Neural cell (in vitro differentiated cells): ENCODE data around the gene DDX47. TPM values are rescaled to one million over a fixed set of nuclear protein-coding genes. Genes with fewer than 3 reads are reported as not detected.

Experiments
- H2AFZ ChIP-seq: fragments of 200-600, 300-800 bp; sonication (generic), shearing (Covaris generic); 2 replicates; pipeline ENCODE4 v1.6.0; 2014; ENCODE audit warnings: low read depth, mild to moderate bottlenecking, antibody characterized with exemption, low read length, moderate library complexity
- H3F3A ChIP-seq: fragments of 200-600 bp; shearing (Covaris generic); 2 replicates; pipeline ENCODE4 v1.6.1; 2016; ENCODE audit warnings: mild to moderate bottlenecking, moderate library complexity, mixed read lengths, antibody characterized with exemption, low read length; ENCODE audit not compliant: insufficient read depth, poor library complexity, severe bottlenecking
- H3K27ac ChIP-seq: fragments of 200-600, 300-800 bp; sonication (generic), shearing (Covaris generic); 2 replicates; pipeline ENCODE4 v1.5.1; 2014; ENCODE audit warnings: mild to moderate bottlenecking, low read length, moderate library complexity
- H3K27me3 ChIP-seq: fragments of 300-800, 200-600 bp; sonication (generic), shearing (Covaris generic); 2 replicates; pipeline ENCODE4 v1.6.0; 2014; ENCODE audit warnings: mild to moderate bottlenecking, low read depth, low read length, moderate library complexity; ENCODE audit not compliant: insufficient read depth
- H3K36me3 ChIP-seq: fragments of 300-800, 200-600 bp; sonication (generic), shearing (Covaris generic); 2 replicates; pipeline ENCODE4 v1.5.1; 2014; ENCODE audit warnings: mild to moderate bottlenecking, antibody characterized with exemption, low read length, moderate library complexity; ENCODE audit not compliant: insufficient read depth
- H3K4me2 ChIP-seq: fragments of 300-800, 200-600 bp; sonication (generic), shearing (Covaris generic); 2 replicates; pipeline ENCODE4 v1.6.0; 2014; ENCODE audit warnings: mild to moderate bottlenecking, low read length
- H3K4me3 ChIP-seq: fragments of 300-800, 200-600 bp; sonication (generic), shearing (Covaris generic); 2 replicates; pipeline ENCODE4 v1.5.1; 2014; ENCODE audit warnings: mild to moderate bottlenecking, low read length, moderate library complexity
- H3K79me2 ChIP-seq: fragments of 200-600 bp; shearing (Covaris generic); replicated peaks from 2 replicates; pipeline ENCODE4 v1.6.0; 2014; ENCODE audit warnings: mild to moderate bottlenecking, low read length, moderate library complexity; ENCODE audit not compliant: insufficient read depth
- H3K9ac ChIP-seq: fragments of 300-800, 200-600 bp; sonication (generic), shearing (Covaris generic); 2 replicates; pipeline ENCODE4 v1.6.1; 2016; ENCODE audit warnings: mild to moderate bottlenecking, low read length, mixed read lengths
- H3K9me2 ChIP-seq: fragments of 200-600 bp; shearing (Covaris generic); 2 replicates; pipeline ENCODE4 v1.6.1; 2016; ENCODE audit warnings: mild to moderate bottlenecking, low read length, mixed read lengths; ENCODE audit not compliant: insufficient read depth
- H3K9me3 ChIP-seq: fragments of 200-600, 300-800 bp; sonication (generic), shearing (Covaris generic); 2 replicates; pipeline ENCODE4 v1.6.1; 2016; ENCODE audit warnings: mild to moderate bottlenecking, mixed run types, low read length, moderate library complexity, mixed read lengths
- H4K20me1 ChIP-seq: fragments of 200-600 bp; shearing (Covaris generic); 2 replicates; pipeline ENCODE4 v1.6.1; 2016; ENCODE audit warnings: mild to moderate bottlenecking, mixed run types; ENCODE audit not compliant: insufficient read depth
- EP300 ChIP-seq: fragments of 450-650 bp; conservative IDR thresholded peaks from 2 replicates; pipeline ENCODE4 v1.6.1; 2014; ENCODE audit warnings: antibody characterized with exemption, mild to moderate bottlenecking, moderate library complexity; ENCODE audit not compliant: poor library complexity, severe bottlenecking
- EZH2 ChIP-seq: fragments of 200-600, 300-800 bp; shearing (Covaris generic), sonication (generic); IDR thresholded peaks from 2 replicates; pipeline ENCODE4 v1.6.1; 2014; ENCODE audit warnings: antibody characterized with exemption, low read length, borderline replicate concordance, mild to moderate bottlenecking; ENCODE audit not compliant: insufficient read depth, poor library complexity, severe bottlenecking
- MXI1 ChIP-seq: fragments of 450-650 bp; conservative IDR thresholded peaks from 2 replicates; pipeline ENCODE4 v1.6.1; 2014; ENCODE audit warnings: antibody characterized with exemption, mild to moderate bottlenecking; ENCODE audit not compliant: poor library complexity, severe bottlenecking
- POLR2AphosphoS5 ChIP-seq: IDR thresholded peaks from 2 replicates; pipeline ENCODE4 v1.6.1; 2012
- RAD21 ChIP-seq: fragments of 450-650 bp; conservative IDR thresholded peaks from 2 replicates; pipeline ENCODE4 v1.6.1; 2014; ENCODE audit warnings: antibody characterized with exemption, mild to moderate bottlenecking, moderate library complexity
- SMC3 ChIP-seq: fragments of 450-650 bp; conservative IDR thresholded peaks from 2 replicates; pipeline ENCODE4 v1.6.1; 2014; ENCODE audit warnings: antibody characterized with exemption, mild to moderate bottlenecking, moderate library complexity; ENCODE audit not compliant: poor library complexity
- TAF1 ChIP-seq: IDR thresholded peaks from 2 replicates; pipeline ENCODE4 v1.6.1; 2012; ENCODE audit warnings: low read depth
- polyA plus RNA-seq: library from polyadenylated mRNA; depleted of rRNA; stranded (reverse); fragments of >200 nt; gene quantifications from 2 replicates; pipeline ENCODE4 v1.2.3, GENCODE V29; 2014
- TF ChIP-seq, protein P1 (sequence below): IDR thresholded peaks from 2 replicates; pipeline ENCODE4 v1.6.1; 2012; ENCODE audit warnings: borderline replicate concordance
- TF ChIP-seq, protein P2 (sequence below): fragments of 450-650 bp; IDR thresholded peaks from 2 replicates; pipeline ENCODE4 v1.5.1; 2014; ENCODE audit warnings: antibody characterized with exemption, mild to moderate bottlenecking, moderate library complexity; ENCODE audit not compliant: poor library complexity, severe bottlenecking

DDX47 gene
- polyA plus RNA-seq, 1 donor from 2014 or later = 97.6 TPM

DNA sequence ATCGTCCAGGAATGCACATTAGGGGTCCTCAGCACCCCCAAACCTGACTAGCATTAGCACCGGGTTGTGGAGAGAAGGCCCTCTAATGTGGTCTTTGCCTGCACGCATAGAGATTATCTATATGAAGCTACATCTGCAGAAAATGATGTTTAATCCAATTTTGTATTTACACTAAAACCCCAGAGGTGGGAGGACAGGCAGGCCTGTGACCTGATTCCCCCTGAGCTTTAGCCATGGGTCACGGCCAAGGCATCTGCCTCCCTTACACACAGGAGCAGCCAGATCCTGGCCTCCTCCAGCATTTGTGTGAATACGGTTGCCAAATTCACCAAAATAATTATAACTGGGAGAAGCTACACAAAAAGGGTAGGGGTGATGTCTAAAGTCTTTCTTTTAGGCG, 20.7 kb upstream of the DDX47 start:
- H3K36me3 ChIP-seq = no peaks in the 10 kb centered on the region
- H3K4me3 ChIP-seq = no peak overlapping the region
- H3K9me3 ChIP-seq = no peaks in the 10 kb centered on the region
- no peak overlapping the region for H3K4me2 ChIP-seq
- H3K79me2 ChIP-seq = no peaks in the 10 kb centered on the region
- TF ChIP-seq, protein P1, sequence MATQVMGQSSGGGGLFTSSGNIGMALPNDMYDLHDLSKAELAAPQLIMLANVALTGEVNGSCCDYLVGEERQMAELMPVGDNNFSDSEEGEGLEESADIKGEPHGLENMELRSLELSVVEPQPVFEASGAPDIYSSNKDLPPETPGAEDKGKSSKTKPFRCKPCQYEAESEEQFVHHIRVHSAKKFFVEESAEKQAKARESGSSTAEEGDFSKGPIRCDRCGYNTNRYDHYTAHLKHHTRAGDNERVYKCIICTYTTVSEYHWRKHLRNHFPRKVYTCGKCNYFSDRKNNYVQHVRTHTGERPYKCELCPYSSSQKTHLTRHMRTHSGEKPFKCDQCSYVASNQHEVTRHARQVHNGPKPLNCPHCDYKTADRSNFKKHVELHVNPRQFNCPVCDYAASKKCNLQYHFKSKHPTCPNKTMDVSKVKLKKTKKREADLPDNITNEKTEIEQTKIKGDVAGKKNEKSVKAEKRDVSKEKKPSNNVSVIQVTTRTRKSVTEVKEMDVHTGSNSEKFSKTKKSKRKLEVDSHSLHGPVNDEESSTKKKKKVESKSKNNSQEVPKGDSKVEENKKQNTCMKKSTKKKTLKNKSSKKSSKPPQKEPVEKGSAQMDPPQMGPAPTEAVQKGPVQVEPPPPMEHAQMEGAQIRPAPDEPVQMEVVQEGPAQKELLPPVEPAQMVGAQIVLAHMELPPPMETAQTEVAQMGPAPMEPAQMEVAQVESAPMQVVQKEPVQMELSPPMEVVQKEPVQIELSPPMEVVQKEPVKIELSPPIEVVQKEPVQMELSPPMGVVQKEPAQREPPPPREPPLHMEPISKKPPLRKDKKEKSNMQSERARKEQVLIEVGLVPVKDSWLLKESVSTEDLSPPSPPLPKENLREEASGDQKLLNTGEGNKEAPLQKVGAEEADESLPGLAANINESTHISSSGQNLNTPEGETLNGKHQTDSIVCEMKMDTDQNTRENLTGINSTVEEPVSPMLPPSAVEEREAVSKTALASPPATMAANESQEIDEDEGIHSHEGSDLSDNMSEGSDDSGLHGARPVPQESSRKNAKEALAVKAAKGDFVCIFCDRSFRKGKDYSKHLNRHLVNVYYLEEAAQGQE = no peak
- TF ChIP-seq EP300 = no peak
- TF ChIP-seq SMC3 = no peak
- TF ChIP-seq EZH2 = no peak
- TF ChIP-seq, protein P2, sequence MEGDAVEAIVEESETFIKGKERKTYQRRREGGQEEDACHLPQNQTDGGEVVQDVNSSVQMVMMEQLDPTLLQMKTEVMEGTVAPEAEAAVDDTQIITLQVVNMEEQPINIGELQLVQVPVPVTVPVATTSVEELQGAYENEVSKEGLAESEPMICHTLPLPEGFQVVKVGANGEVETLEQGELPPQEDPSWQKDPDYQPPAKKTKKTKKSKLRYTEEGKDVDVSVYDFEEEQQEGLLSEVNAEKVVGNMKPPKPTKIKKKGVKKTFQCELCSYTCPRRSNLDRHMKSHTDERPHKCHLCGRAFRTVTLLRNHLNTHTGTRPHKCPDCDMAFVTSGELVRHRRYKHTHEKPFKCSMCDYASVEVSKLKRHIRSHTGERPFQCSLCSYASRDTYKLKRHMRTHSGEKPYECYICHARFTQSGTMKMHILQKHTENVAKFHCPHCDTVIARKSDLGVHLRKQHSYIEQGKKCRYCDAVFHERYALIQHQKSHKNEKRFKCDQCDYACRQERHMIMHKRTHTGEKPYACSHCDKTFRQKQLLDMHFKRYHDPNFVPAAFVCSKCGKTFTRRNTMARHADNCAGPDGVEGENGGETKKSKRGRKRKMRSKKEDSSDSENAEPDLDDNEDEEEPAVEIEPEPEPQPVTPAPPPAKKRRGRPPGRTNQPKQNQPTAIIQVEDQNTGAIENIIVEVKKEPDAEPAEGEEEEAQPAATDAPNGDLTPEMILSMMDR = no peak
- TF ChIP-seq MXI1 = no peak
- TF ChIP-seq POLR2AphosphoS5 = no peak
- no peak for TF ChIP-seq TAF1
- no peak for TF ChIP-seq RAD21
- no peaks in the 10 kb centered on the region for H4K20me1 ChIP-seq
- H3K9me2 ChIP-seq = no peaks in the 10 kb centered on the region
- H3F3A ChIP-seq = no peaks in the 10 kb centered on the region
- H3K27me3 ChIP-seq = no peaks in the 10 kb centered on the region
- H2AFZ ChIP-seq = no peak overlapping the region
- no peak overlapping the region for H3K27ac ChIP-seq
- no peak overlapping the region for H3K9ac ChIP-seq

DNA sequence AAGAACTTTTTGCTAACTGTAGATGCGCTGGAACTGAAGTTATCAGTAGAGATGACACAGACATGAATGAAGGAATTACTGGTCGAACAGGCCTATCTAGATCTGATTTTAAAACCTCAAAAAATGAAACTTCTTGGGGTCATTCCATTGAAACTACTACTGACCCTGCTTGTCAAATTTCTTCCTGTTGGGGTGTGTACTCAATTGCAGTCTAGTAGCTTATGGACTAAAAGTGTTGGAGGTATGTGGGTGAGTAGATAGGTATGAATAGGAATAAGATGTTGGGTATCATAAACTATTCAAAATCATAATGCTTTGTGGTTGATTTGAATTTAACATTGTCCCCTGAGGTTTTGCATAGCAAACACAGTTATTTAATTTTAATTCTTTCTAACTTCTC, 18.5 kb upstream of the DDX47 start:
- TF ChIP-seq MXI1 = no peak
- no peak for TF ChIP-seq RAD21
- no peak for TF ChIP-seq EZH2
- TF ChIP-seq, protein P1 = no peak
- TF ChIP-seq, protein P2 = no peak
- TF ChIP-seq EP300 = no peak
- no peak for TF ChIP-seq SMC3
- no peak for TF ChIP-seq TAF1
- no peak for TF ChIP-seq POLR2AphosphoS5
- Histone ChIP-seq H3K36me3 (no peaks in the 10 kb centered on the region), H3K27me3 (no peaks in the 10 kb centered on the region), H4K20me1 (no peaks in the 10 kb centered on the region), H3K79me2 (no peaks in the 10 kb centered on the region), H3K9ac (no peak overlapping the region), H3K27ac (no peak overlapping the region), H3K4me3 (no peak overlapping the region), H2AFZ (no peak overlapping the region), H3F3A (no peaks in the 10 kb centered on the region), H3K9me2 (no peaks in the 10 kb centered on the region), H3K4me2 (no peak overlapping the region), H3K9me3 (no peaks in the 10 kb centered on the region)
